ENCODE measurements around the gene TMEM44.
A peak's percentile ranks its signal among the peaks of the same experiment; 100 is the strongest.
"Not testable (repeated sequence)": the region's sequence is repeated elsewhere in the genome, so short reads cannot be mapped to it uniquely, and the experiment has no call there.

The TMEM44 gene

DNA sequence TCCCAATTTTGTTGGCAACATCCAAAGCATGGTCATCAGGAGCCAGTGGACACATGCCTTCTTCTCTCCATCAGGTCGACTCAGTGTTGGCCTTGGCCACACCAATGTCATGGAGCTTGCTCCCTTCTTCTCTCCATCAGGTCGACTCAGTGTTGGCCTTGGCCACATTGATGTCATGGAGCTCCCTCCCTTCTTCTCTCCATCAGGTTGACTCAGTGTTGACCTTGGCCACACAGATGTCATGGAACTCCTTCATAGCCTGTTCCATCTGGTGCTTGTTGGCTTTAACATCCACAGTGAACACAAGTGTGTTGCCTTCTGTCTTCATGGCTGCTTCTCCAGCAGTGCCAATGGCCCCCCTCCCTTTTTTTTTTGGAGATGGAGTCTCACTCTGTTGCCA lies 70.2 kb downstream of the TMEM44 start:
- Mint-ChIP-seq H3K9me3 (no peaks in the 10 kb centered on the region), H3K4me3 (no peak overlapping the region), H3K36me3 (no peaks in the 10 kb centered on the region), H3K27ac (no peak overlapping the region), H3K4me1 (peaks cover 7% of the 10 kb centered on the region), H3K27me3 (no peaks in the 10 kb centered on the region)

GRCh38 chr3:194561306-194561974 lies 71.8 kb downstream of the TMEM44 start:
- H3K36me3 Mint-ChIP-seq = no peaks in the 10 kb centered on the region
- H3K27ac Mint-ChIP-seq = peak overlapping the region; percentile 23
- peaks cover 13% of the 10 kb centered on the region for H3K4me1 Mint-ChIP-seq
- H3K9me3 Mint-ChIP-seq = no peaks in the 10 kb centered on the region
- no peaks in the 10 kb centered on the region for H3K27me3 Mint-ChIP-seq
- no peak overlapping the region for H3K4me3 Mint-ChIP-seq

DNA sequence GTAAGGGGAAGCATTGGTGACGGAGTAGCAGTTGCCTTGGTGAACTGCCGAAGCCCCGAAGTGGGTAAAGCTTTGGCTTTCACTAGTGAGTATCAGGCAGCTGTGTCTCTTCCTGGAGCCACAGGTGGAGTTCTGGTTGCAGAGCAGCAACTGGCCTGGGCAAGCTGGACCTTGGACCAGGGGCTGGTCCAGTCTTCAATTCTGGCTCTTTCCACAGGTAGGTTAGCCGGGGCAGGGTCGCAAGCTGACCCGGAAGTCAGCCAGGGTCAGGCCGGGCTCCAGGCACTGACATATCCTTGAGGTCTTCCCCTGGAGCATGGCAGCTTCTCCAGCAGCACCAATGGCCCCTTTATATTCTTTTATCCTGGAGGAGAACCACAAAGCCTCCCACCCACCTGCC lies 73.2 kb downstream of the TMEM44 start:
- no peaks in the 10 kb centered on the region for H3K36me3 Mint-ChIP-seq
- no peaks in the 10 kb centered on the region for H3K9me3 Mint-ChIP-seq
- H3K27ac Mint-ChIP-seq = no peak overlapping the region

DNA sequence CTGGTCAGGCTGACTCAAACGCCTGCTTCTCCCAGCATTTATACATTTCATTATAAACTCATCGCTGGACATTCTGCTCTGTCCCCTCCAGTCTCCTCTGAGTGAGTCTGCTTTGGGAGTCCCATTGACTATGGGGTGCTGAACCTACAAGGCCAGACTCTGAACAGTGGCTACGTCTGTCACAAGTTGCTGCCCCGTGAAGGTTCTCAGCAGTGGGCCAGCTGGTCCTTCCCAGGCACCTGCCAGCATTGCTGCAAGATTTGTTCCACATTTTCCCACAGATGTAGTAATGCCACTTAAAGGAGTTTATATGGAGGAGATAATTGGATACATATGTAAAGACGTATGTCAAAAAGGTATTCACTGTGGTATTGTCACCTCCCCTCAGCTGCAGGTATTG lies 73.7 kb downstream of the TMEM44 start:
- Mint-ChIP-seq H3K9me3 (no peaks in the 10 kb centered on the region), H3K36me3 (no peaks in the 10 kb centered on the region), H3K27ac (no peak overlapping the region), H3K4me3 (no peak overlapping the region), H3K27me3 (no peaks in the 10 kb centered on the region), H3K4me1 (peaks cover 14% of the 10 kb centered on the region)

More for the DNA sequence above, 73.2 kb downstream of the TMEM44 start:
- Mint-ChIP-seq H3K4me3 (no peak overlapping the region), H3K4me1 (peaks cover 14% of the 10 kb centered on the region), H3K27me3 (no peaks in the 10 kb centered on the region)

DNA sequence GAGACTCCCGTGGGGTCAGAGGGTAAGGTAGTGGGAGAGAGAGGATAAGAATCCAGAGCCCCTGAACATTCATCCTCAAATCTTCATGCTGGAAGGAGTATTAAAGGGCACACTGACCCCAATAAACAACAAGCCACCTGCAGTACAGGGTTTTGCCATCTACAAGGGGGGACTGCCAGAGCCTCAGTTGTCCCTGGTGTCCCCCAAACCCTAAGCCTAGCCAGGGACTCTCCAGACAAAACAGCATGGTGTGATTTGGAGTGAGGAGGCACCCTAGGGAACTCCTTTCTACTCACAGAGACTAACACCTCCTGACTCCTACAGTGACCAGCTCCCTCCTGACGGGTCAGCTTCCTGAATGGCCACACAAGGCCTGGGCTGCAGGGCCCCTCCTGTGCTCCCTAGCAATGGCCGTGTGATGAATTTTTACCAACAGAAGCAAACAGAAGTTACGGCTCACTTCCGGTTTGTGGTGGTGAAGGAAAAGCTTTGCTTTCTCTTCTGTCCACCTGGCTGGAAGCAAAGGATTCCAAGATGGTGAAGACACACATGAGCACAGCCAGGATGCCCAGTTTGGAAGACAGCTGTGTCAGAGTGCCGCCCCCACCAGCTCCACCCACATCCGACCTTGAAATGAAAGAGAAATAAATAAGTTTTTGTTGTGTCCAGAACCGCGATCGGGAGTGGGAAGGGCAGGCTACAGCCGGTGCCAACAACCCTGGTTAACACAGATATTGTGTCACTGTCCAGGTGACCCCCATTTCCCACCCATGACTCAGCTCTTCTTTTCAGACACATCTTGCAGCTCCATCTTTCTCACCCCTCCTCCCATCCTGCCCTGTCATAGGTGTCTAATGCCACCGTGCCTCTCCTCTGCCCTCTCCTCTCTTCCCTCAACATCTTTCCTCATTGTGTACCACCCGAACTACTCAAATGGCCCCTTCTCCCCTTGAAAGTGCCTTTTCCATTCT lies 76.8 kb downstream of the TMEM44 start:
- Mint-ChIP-seq H3K9me3 (no peaks in the 10 kb centered on the region), H3K27me3 (no peaks in the 10 kb centered on the region)

GRCh38 chr3:194555175-194556062 lies 77.8 kb downstream of the TMEM44 start:
- Mint-ChIP-seq H3K27ac (no peak overlapping the region), H3K4me1 (peaks cover 7% of the 10 kb centered on the region), H3K36me3 (no peaks in the 10 kb centered on the region), H3K9me3 (no peaks in the 10 kb centered on the region), H3K4me3 (no peak overlapping the region), H3K27me3 (no peaks in the 10 kb centered on the region)

More for the DNA sequence above, 76.8 kb downstream of the TMEM44 start:
- Mint-ChIP-seq H3K36me3 (no peaks in the 10 kb centered on the region), H3K27ac (peak overlapping the region; percentile 68), H3K4me1 (peaks cover 8% of the 10 kb centered on the region), H3K4me3 (peak overlapping the region; percentile 76)

DNA sequence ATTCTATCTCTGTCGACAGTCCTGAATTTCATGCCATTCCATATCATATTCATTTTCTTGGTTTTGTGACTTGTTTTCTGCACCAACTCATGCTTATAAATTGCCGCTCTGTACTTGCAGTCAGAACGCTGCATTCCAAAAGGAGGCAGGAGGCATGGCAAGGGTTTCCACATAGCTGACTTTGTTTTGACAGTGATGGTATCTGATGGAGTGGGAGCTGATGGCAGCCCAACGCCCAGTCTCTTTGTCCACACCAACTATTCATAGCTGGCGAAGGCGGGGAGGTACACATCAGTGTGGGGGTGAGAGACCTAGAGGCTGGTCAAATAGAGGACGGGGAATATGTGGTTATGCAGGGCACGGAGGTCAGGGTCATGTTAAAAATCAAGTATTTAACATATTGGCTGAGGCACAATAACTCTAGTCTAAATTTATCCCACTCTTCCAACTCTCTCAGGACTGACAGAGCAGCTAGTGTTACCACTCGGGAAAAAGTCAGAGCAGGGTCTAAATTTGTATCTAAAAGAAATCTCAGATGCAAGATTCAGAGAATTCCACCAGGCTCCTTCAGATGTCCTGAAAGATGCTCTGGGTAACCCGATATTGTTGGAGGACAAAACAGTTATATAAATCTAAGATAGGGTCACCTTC lies 78.6 kb downstream of the TMEM44 start:
- H3K27ac Mint-ChIP-seq = no peak overlapping the region
- H3K27me3 Mint-ChIP-seq = no peaks in the 10 kb centered on the region
- no peak overlapping the region for H3K4me3 Mint-ChIP-seq

GRCh38 chr3:194552327-194552949 lies 80.8 kb downstream of the TMEM44 start:
- H3K27ac Mint-ChIP-seq = no peak overlapping the region
- H3K4me3 Mint-ChIP-seq = no peak overlapping the region
- H3K4me1 Mint-ChIP-seq = peaks cover 7% of the 10 kb centered on the region
- no peaks in the 10 kb centered on the region for H3K27me3 Mint-ChIP-seq
- H3K36me3 Mint-ChIP-seq = peaks cover under 1% of the 10 kb centered on the region
- H3K9me3 Mint-ChIP-seq = peaks cover 2% of the 10 kb centered on the region

More for the DNA sequence above, 78.6 kb downstream of the TMEM44 start:
- Mint-ChIP-seq H3K36me3 (no peaks in the 10 kb centered on the region), H3K4me1 (peaks cover 7% of the 10 kb centered on the region), H3K9me3 (no peaks in the 10 kb centered on the region)

DNA sequence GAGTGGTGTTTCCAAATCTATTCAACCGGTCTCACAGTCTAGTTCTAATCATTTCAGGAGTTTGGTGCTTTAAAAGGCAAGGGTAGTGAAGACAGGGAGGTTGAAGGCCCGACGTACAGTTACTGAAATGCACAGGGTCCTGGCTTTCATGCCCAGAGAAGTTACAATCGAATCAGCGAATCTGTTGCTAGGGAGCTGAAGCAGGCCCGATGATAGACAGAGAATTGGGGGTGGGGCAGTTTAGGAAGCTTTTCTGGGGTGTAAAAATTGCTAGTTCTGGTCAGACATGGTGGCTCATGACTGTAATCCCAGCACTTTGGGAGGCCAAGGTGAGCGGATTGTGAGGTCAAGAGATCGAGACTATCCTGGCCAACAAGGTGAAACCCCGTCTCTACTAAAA lies 83.4 kb downstream of the TMEM44 start:
- H3K9me3 Mint-ChIP-seq = peaks cover 5% of the 10 kb centered on the region
- no peaks in the 10 kb centered on the region for H3K4me1 Mint-ChIP-seq
- H3K27me3 Mint-ChIP-seq = no peaks in the 10 kb centered on the region
- H3K36me3 Mint-ChIP-seq = peaks cover 3% of the 10 kb centered on the region
- H3K4me3 Mint-ChIP-seq = no peak overlapping the region
- no peak overlapping the region for H3K27ac Mint-ChIP-seq

DNA sequence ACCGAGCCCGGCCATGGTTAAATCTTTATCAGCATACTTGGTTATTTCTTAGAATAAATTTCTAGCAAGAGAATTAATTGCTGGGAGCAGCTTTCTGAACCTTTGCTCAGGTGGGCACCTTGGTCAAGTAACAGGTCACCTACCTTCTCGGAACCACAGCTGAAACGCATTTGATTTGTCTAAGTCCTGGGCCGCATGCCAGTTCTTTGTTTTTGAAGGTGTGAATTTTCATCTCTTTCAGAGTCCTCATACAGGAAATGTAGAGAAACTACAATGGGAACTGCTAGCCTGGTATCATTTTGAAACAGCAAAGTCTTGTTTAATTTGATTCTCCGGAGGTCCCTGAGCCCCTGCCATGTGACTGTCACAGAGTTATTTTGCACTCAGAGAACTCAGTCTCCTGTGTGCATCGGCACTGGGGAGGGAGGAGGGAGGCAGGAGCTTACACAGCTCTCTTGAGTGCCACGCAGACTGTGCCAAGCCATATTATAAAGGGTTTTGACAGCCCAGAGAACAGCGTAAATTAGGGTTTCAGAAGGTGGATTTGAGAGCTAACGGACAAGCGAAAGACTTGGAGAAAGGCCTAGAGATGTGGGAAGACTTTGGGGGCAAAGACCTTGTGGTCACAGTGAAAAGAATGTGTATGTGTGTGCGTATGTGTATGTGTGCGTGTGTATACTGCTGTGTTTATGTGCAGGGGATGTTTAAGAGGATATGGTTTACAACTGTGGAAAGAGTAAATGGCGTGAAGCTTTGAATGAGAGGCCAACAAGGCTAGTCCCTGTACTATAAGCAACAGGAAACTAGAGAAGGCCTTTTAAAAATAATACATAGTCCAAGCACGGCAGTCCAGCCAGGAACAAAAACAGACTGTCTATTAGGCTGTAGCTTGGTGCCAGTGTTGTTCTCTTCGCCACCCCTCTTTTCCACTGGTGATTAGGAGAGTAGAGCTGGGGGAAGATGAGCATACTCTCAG lies 84.6 kb downstream of the TMEM44 start:
- H3K4me1 Mint-ChIP-seq = no peaks in the 10 kb centered on the region
- no peaks in the 10 kb centered on the region for H3K27me3 Mint-ChIP-seq
- peaks cover 5% of the 10 kb centered on the region for H3K9me3 Mint-ChIP-seq
- no peak overlapping the region for H3K4me3 Mint-ChIP-seq
- H3K27ac Mint-ChIP-seq = no peak overlapping the region
- peaks cover 3% of the 10 kb centered on the region for H3K36me3 Mint-ChIP-seq

GRCh38 chr3:194547042-194547441 lies 86.2 kb downstream of the TMEM44 start:
- Mint-ChIP-seq H3K9me3 (peaks cover 5% of the 10 kb centered on the region), H3K36me3 (peaks cover 3% of the 10 kb centered on the region), H3K4me3 (no peak overlapping the region), H3K4me1 (no peaks in the 10 kb centered on the region), H3K27ac (no peak overlapping the region), H3K27me3 (no peaks in the 10 kb centered on the region)

DNA sequence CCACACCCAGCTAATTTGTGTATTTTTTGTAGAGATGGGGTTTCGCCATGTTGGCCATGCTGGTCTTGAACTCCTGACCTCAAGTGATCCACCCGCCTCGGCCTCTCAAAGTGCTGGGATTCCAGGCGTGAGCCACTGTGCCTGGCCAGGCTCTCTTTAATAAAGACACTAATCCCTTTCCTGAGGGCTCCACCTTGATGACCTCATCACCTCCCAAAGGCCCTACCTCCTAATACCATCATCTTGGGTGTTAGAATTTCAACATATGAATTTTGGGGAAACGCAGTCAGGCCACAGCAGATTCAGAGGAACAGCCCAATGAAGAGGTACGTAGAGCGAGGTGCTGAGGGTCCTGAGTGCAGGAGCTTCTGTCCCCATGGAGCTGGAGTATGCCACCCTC lies 87.7 kb downstream of the TMEM44 start:
- not testable (repeated sequence) for H3K4me1 Mint-ChIP-seq, H3K9me3 Mint-ChIP-seq, H3K27ac Mint-ChIP-seq, H3K4me3 Mint-ChIP-seq, H3K27me3 Mint-ChIP-seq, H3K36me3 Mint-ChIP-seq

GRCh38 chr3:194543550-194543949 lies 89.7 kb downstream of the TMEM44 start:
- Mint-ChIP-seq H3K9me3 (peaks cover 5% of the 10 kb centered on the region), H3K4me3 (no peak overlapping the region), H3K27ac (no peak overlapping the region), H3K36me3 (peaks cover 3% of the 10 kb centered on the region), H3K27me3 (no peaks in the 10 kb centered on the region), H3K4me1 (peaks cover 11% of the 10 kb centered on the region)

DNA sequence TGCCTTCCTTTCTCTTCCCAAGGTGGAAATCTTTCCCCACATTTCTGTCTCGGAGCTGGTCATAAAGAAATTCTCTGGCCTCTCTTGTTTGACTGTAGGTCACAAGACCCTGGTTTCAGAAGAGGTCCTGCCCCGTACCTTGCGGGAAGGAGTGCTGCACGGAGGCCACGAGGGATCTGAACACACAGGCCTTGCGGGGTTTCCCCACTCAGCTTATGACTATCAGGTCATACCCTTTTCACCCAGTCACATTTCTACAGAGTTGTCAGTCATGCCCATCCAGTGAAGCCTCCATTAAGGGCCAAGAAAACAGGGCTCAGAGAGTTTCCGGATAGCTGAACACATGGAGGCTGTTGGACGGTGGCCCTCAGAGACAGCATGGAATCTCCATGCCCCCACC lies 91.7 kb downstream of the TMEM44 start:
- H3K27me3 Mint-ChIP-seq = no peaks in the 10 kb centered on the region
- H3K9me3 Mint-ChIP-seq = no peaks in the 10 kb centered on the region
- H3K36me3 Mint-ChIP-seq = no peaks in the 10 kb centered on the region
- peaks cover 17% of the 10 kb centered on the region for H3K4me1 Mint-ChIP-seq
- no peak overlapping the region for H3K4me3 Mint-ChIP-seq
- no peak overlapping the region for H3K27ac Mint-ChIP-seq
